H1 (cell line): Measurements from ENCODE around the gene GGTLC2. TPM values are rescaled to one million over a fixed set of nuclear protein-coding genes. Genes with fewer than 3 reads are reported as not detected.

Experiments used
- CTCF ChIA-PET: fragments of 300-600 bp; sonication (Branson Sonifier 250); formaldehyde crosslinking; loops from one replicate; lab custom pipeline; 2021; ENCODE audit not compliant: partially characterized antibody; lab: Charles Lee
- POLR2A ChIA-PET: fragments of 300-600 bp; sonication (Branson Sonifier 250); formaldehyde crosslinking; loops from one replicate; lab custom pipeline; 2021; ENCODE audit warnings: inconsistent platforms; ENCODE audit not compliant: partially characterized antibody; lab: Charles Lee
- DNase-seq, 2 experiments: peaks; one replicate each; pipeline versions ENCODE4 v3.0.0 to v3.0.0-alpha.2; 2010 to 2022; ENCODE audit warnings: low spot score in 2 of 2, low read depth in 1 of 2, mixed read lengths in 1 of 2
- FAIRE-seq: peaks from 2 replicates; lab custom pipeline; 2011; peaks lifted over from hg19 to GRCh38; lab: Jason Lieb, UNC
- H2AFZ ChIP-seq: 2 replicates; pipeline ENCODE4 v1.8.1; 2012; ENCODE audit warnings: low read length, inconsistent platforms
- H2AK5ac ChIP-seq: 2 replicates; pipeline ENCODE4 v1.6.1; 2013; ENCODE audit warnings: low read depth, low read length
- H2BK120ac ChIP-seq: replicated peaks from 2 replicates; pipeline ENCODE3; 2013; ENCODE audit warnings: low read depth, low read length, inconsistent platforms
- H2BK12ac ChIP-seq: 2 replicates; pipeline ENCODE4 v1.6.1; 2013; ENCODE audit warnings: low read depth, low read length
- H2BK15ac ChIP-seq: 2 replicates; pipeline ENCODE4 v1.6.1; 2013; ENCODE audit warnings: low read length
- H2BK20ac ChIP-seq: 2 replicates; pipeline ENCODE4 v1.6.1; 2013; ENCODE audit warnings: low read length
- H2BK5ac ChIP-seq: 2 replicates; pipeline ENCODE4 v1.6.1; 2013; ENCODE audit warnings: low read depth, low read length
- H3K14ac ChIP-seq: 2 replicates; pipeline ENCODE4 v1.6.1; 2013; ENCODE audit warnings: inconsistent platforms; ENCODE audit not compliant: insufficient read length
- H3K18ac ChIP-seq: 2 replicates; pipeline ENCODE4 v1.6.1; 2013; ENCODE audit warnings: low read length; ENCODE audit errors: extremely low read depth
- H3K23ac ChIP-seq: 2 replicates; pipeline ENCODE4 v1.6.1; 2013; ENCODE audit warnings: inconsistent platforms; ENCODE audit not compliant: insufficient read length
- H3K23me2 ChIP-seq: 2 replicates; pipeline ENCODE4 v1.6.1; 2013; ENCODE audit warnings: low read depth, low read length
- H3K27ac ChIP-seq: 2 replicates; pipeline ENCODE4 v1.6.1; 2011; ENCODE audit warnings: low read depth, low read length, inconsistent platforms
- H3K27me3 ChIP-seq, 4 experiments: replicated peaks in 1 of 4; 1 replicate in 1 of 4; 2 replicates in 3 of 4; pipeline versions ENCODE4 v1.6.1 to v1.8.1; 2011 to 2013; ENCODE audit warnings: low read length in 3 of 4, mild to moderate bottlenecking in 3 of 4, inconsistent platforms in 2 of 4, mixed read lengths in 2 of 4, moderate library complexity in 1 of 4; ENCODE audit not compliant: control insufficient read depth in 3 of 4, insufficient read depth in 3 of 4; ENCODE audit errors: extremely low read depth in 1 of 4
- H3K36me3 ChIP-seq, 4 experiments: 2 replicates each; pipeline versions ENCODE4 v1.6.1 to v1.8.1; 2011 to 2013; ENCODE audit warnings: mild to moderate bottlenecking in 4 of 4, low read length in 3 of 4, moderate library complexity in 2 of 4, control low read depth in 1 of 4, inconsistent platforms in 1 of 4; ENCODE audit not compliant: insufficient read depth in 4 of 4, control insufficient read depth in 2 of 4
- H3K4ac ChIP-seq: replicated peaks from 2 replicates; pipeline ENCODE3; 2013; ENCODE audit warnings: low read length, low read depth, mixed read lengths, inconsistent platforms; ENCODE audit not compliant: insufficient read length
- H3K4me1 ChIP-seq, 4 experiments: replicated peaks in 1 of 4; 1 replicate in 1 of 4; 2 replicates in 3 of 4; pipeline versions ENCODE4 v1.6.1 to v1.8.1; 2011 to 2013; ENCODE audit warnings: low read length in 3 of 4, inconsistent platforms in 2 of 4, mixed read lengths in 1 of 4; ENCODE audit not compliant: insufficient read depth in 4 of 4, control insufficient read depth in 3 of 4
- H3K4me2 ChIP-seq, 2 experiments: 2 replicates each; pipeline versions ENCODE4 v1.6.1 to v1.8.1; 2011 to 2013; ENCODE audit warnings: low read depth in 2 of 2, low read length in 2 of 2, control low read depth in 1 of 2, inconsistent platforms in 1 of 2, mild to moderate bottlenecking in 1 of 2; ENCODE audit not compliant: insufficient read depth in 1 of 2
- H3K4me3 ChIP-seq, 4 experiments: fragments of 200-600, 300-600 bp in 1 of 4; sonication (generic), shearing (Covaris generic), sonication (Bioruptor Twin) in 1 of 4; 2 replicates each; pipeline versions ENCODE4 v1.5.1 to v1.8.1; 2011 to 2016; ENCODE audit warnings: low read length in 4 of 4, low read depth in 3 of 4, control low read depth in 2 of 4, inconsistent platforms in 2 of 4, mild to moderate bottlenecking in 2 of 4, mixed read lengths in 1 of 4, moderate library complexity in 1 of 4; ENCODE audit not compliant: insufficient read depth in 2 of 4; ENCODE audit errors: extremely low read depth in 1 of 4
- H3K56ac ChIP-seq: replicated peaks from 2 replicates; pipeline ENCODE3; 2013; ENCODE audit warnings: low read depth, mild to moderate bottlenecking, mixed read lengths, low read length, inconsistent platforms; ENCODE audit not compliant: insufficient read length
- H3K79me1 ChIP-seq: 2 replicates; pipeline ENCODE4 v1.6.1; 2013; ENCODE audit warnings: low read depth, low read length, control low read depth
- H3K79me2 ChIP-seq, 2 experiments: 2 replicates each; pipeline versions ENCODE4 v1.6.1 to v1.8.1; 2012 to 2013; ENCODE audit warnings: low read length in 2 of 2, mild to moderate bottlenecking in 2 of 2, inconsistent platforms in 1 of 2; ENCODE audit not compliant: insufficient read depth in 2 of 2, control insufficient read depth in 1 of 2
- H3K9ac ChIP-seq, 4 experiments: replicated peaks in 1 of 4; 1 replicate in 1 of 4; 2 replicates in 3 of 4; pipeline versions ENCODE4 v1.6.1 to v1.8.1; 2011 to 2013; ENCODE audit warnings: low read depth in 3 of 4, low read length in 3 of 4, control low read depth in 2 of 4, mild to moderate bottlenecking in 2 of 4, moderate library complexity in 2 of 4, inconsistent platforms in 1 of 4; ENCODE audit errors: extremely low read depth in 1 of 4
- H3K9me3 ChIP-seq, 2 experiments: 2 replicates each; pipeline versions ENCODE4 v1.6.1 to v1.8.1; 2012 to 2013; ENCODE audit warnings: mild to moderate bottlenecking in 2 of 2, moderate library complexity in 2 of 2, control low read depth in 1 of 2, inconsistent platforms in 1 of 2, low read depth in 1 of 2, low read length in 1 of 2, mixed read lengths in 1 of 2; ENCODE audit not compliant: insufficient read depth in 2 of 2
- H4K20me1 ChIP-seq, 2 experiments: replicated peaks in 1 of 2; 2 replicates each; pipeline versions ENCODE3 to v1.8.1; 2011 to 2013; ENCODE audit warnings: inconsistent platforms in 2 of 2, low read length in 2 of 2, mild to moderate bottlenecking in 1 of 2; ENCODE audit not compliant: insufficient read depth in 2 of 2, control insufficient read depth in 1 of 2
- H4K5ac ChIP-seq: 2 replicates; pipeline ENCODE4 v1.6.1; 2013; ENCODE audit warnings: low read length, low read depth, mixed read lengths, inconsistent platforms; ENCODE audit not compliant: insufficient read length
- H4K8ac ChIP-seq: 2 replicates; pipeline ENCODE4 v1.8.0; 2013; ENCODE audit warnings: mild to moderate bottlenecking, moderate library complexity, low read length, inconsistent platforms; ENCODE audit not compliant: insufficient read depth; ENCODE audit errors: extremely low read depth
- H4K91ac ChIP-seq: replicated peaks from 2 replicates; pipeline ENCODE3; 2013; ENCODE audit warnings: low read length, mixed read lengths, inconsistent platforms; ENCODE audit not compliant: insufficient read length
- CBX5 ChIP-seq: fragments of 300-800, 300-1000 bp; sonication (generic); IDR thresholded peaks from 2 replicates; pipeline ENCODE4 v1.7.1; 2016; ENCODE audit warnings: antibody characterized with exemption, low read length, low read depth
- CBX8 ChIP-seq: fragments of 300-800, 300-1000 bp; sonication (generic); IDR thresholded peaks from 2 replicates; pipeline ENCODE4 v1.7.1; 2016; ENCODE audit warnings: low read depth, low read length, borderline replicate concordance
- CREB1 ChIP-seq: IDR thresholded peaks from 2 replicates; pipeline ENCODE4 v1.6.1; 2012; ENCODE audit warnings: inconsistent platforms
- EGR1 ChIP-seq: IDR thresholded peaks from 2 replicates; pipeline ENCODE4 v1.6.1; 2011; ENCODE audit warnings: low read depth, low read length, borderline replicate concordance
- EP300 ChIP-seq, 2 experiments: IDR thresholded peaks; 1 replicate in 1 of 2; 2 replicates in 1 of 2; pipeline ENCODE4 v1.6.1; 2011 to 2012; ENCODE audit warnings: low read depth in 2 of 2, low read length in 2 of 2, mild to moderate bottlenecking in 2 of 2, borderline replicate concordance in 1 of 2, inconsistent platforms in 1 of 2, moderate library complexity in 1 of 2
- GABPA ChIP-seq: IDR thresholded peaks from 2 replicates; pipeline ENCODE4 v1.6.1; 2011; ENCODE audit warnings: mild to moderate bottlenecking, low read length, moderate library complexity, borderline replicate concordance; ENCODE audit not compliant: insufficient read depth
- NRF1 ChIP-seq: IDR thresholded peaks from 2 replicates; pipeline ENCODE4 v1.6.1; 2011; ENCODE audit warnings: mild to moderate bottlenecking, low read depth, low read length, improper control_type of control experiment
- POU5F1 ChIP-seq: IDR thresholded peaks from 2 replicates; pipeline ENCODE4 v1.6.1; 2011; ENCODE audit warnings: low read depth, mild to moderate bottlenecking, low read length, moderate library complexity
- RBBP5 ChIP-seq: IDR thresholded peaks from 2 replicates; pipeline ENCODE4 v1.7.1; 2012; ENCODE audit warnings: low read depth, mild to moderate bottlenecking, inconsistent platforms, low read length, moderate library complexity, borderline replicate concordance
- RXRA ChIP-seq: IDR thresholded peaks from 2 replicates; pipeline ENCODE4 v1.6.1; 2011; ENCODE audit warnings: low read depth, mild to moderate bottlenecking, low read length, moderate library complexity; ENCODE audit not compliant: insufficient read depth
- SP1 ChIP-seq: IDR thresholded peaks from 2 replicates; pipeline ENCODE4 v1.6.1; 2011; ENCODE audit warnings: low read depth, low read length
- TAF7 ChIP-seq: optimal IDR thresholded peaks from 2 replicates; pipeline ENCODE3; 2011; ENCODE audit warnings: low read depth, mild to moderate bottlenecking, inconsistent platforms, low read length, moderate library complexity, borderline replicate concordance
- TCF12 ChIP-seq: IDR thresholded peaks from 2 replicates; pipeline ENCODE4 v1.6.1; 2011; ENCODE audit warnings: low read depth, mild to moderate bottlenecking, low read length
- WGBS, 2 experiments: shearing (Covaris generic) in 1 of 2; methylation state at CpG; one replicate each; pipeline versions ENCODE4 v1.1.6 to v1.1.7; 2013 to 2015; ENCODE audit warnings: low lambda C conversion rate in 2 of 2, mixed read lengths in 2 of 2, inconsistent platforms in 1 of 2, low coverage in 1 of 2, missing lambda C conversion rate in 1 of 2; ENCODE audit not compliant: insufficient replicate concordance in 2 of 2, insufficient coverage in 1 of 2, insufficient read length in 1 of 2; ENCODE audit errors: extremely low coverage in 1 of 2, missing lambda C conversion rate in 1 of 2; 5-methylcytosine and 5-hydroxymethylcytosine counted together
- polyA plus RNA-seq, 7 experiments: library from polyadenylated mRNA; depleted of rRNA in 3 of 7; stranded (reverse) in 5 of 7; unstranded in 2 of 7; fragments of >200 nt in 5 of 7; fragments of 200-250 nt in 2 of 7; gene quantifications; 1 replicate in 5 of 7; 2 replicates in 1 of 7; 4 replicates in 1 of 7; pipeline versions ENCODE4 v1.2.1 to v1.2.3, GENCODE V29; 2011 to 2013; ENCODE audit warnings: missing spikeins in 2 of 7, mixed read lengths in 2 of 7
- total RNA-seq: library from RNA; stranded (reverse); fragmentation: NEBNext Ultra II Directional; extraction: Animal tissue kit (Norgen Biotek cat#: 25700); gene quantifications from 2 replicates; pipeline ENCODE4 v1.2.1, GENCODE V29; 2021
- TF ChIP-seq, protein P1 (sequence below): IDR thresholded peaks from 2 replicates; pipeline ENCODE4 v1.6.1; 2012; ENCODE audit warnings: inconsistent platforms

GGTLC2 gene
- total and polyA plus RNA-seq, 2 of the 8 experiments (the other 6 are each of a cell fraction or from before 2014, with no cell fraction given): not detected

DNA sequence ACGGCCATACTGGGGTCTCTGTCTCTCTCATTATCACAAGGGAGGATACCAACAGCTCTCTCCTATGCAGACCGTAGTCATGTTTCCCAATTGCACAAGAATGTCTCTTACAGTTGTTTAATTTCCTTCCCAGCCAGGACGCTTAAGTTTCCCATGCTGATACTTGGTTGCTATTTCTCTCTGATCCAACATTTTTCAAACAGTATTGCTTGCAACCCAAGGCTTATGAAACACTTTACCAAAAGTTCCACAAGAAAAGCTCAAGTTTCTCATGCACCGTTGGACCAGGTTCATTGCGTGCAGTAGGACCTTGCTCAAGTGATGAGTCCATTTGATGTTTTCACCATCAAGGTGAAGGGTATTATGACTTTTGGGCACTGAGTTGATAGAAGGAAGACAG, 46.6 kb downstream of the GGTLC2 start:
- H3K27ac ChIP-seq: no peak overlapping the region
- CTCF ChIA-PET: interaction anchor here (0.8 to 1.3 kb wide), 2 partner anchors 10 to 12 kb away, joined by 3 to 4 read pairs; no protein-coding TSS in a partner anchor
- TF ChIP-seq, protein P1, sequence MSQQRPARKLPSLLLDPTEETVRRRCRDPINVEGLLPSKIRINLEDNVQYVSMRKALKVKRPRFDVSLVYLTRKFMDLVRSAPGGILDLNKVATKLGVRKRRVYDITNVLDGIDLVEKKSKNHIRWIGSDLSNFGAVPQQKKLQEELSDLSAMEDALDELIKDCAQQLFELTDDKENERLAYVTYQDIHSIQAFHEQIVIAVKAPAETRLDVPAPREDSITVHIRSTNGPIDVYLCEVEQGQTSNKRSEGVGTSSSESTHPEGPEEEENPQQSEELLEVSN: no peak
- TF ChIP-seq EGR1 (no peak), RBBP5 (no peak), CREB1 (no peak), RXRA (no peak), POU5F1 (no peak), CBX8 (no peak), SP1 (no peak), TCF12 (no peak), TAF7 (no peak), EP300 (IDR thresholded peaks at IDR 0.05; ENCODE audit: borderline replicate concordance in 1 of 2, low read depth in 2 of 2, low read length in 2 of 2) (no peak), CBX5 (no peak), GABPA (no peak), NRF1 (no peak)

More for the DNA sequence above, 46.6 kb downstream of the GGTLC2 start:
- no peak overlapping the region for H4K5ac ChIP-seq
- H3K4me3 ChIP-seq: no peak overlapping the region
- DNase-seq (no peak), FAIRE-seq (no peak)
- no peak overlapping the region for H3K18ac ChIP-seq
- H2BK20ac ChIP-seq: no peak overlapping the region
- peaks cover 26 to 51% (median 45%) of the 10 kb centered on the region in 4 experiments; a peak in 5 of 7 replicates for H3K27me3 ChIP-seq
- 76% methylated on average over 5 of the region's 5 CpGs; no CpG with 5 or more reads in 1 of the 2 experiments for WGBS, 2 experiments
- peaks cover 24 to 68% of the 10 kb centered on the region in 2 experiments for H3K9me3 ChIP-seq
- no peaks in the 10 kb centered on the region for H3K79me2 ChIP-seq
- no peak overlapping the region for H2BK5ac ChIP-seq
- H3K56ac ChIP-seq: no peak overlapping the region
- H3K9ac ChIP-seq: no peak overlapping the region
- H4K91ac ChIP-seq: no peak overlapping the region
- H3K36me3 ChIP-seq: no peaks in the 10 kb centered on the region
- no peak overlapping the region for H2BK120ac ChIP-seq
- no peak overlapping the region for H3K14ac ChIP-seq
- no peak overlapping the region for H2AFZ ChIP-seq
- H2AK5ac ChIP-seq: no peak overlapping the region
- no peak overlapping the region for H2BK12ac ChIP-seq
- H3K79me1 ChIP-seq: no peaks in the 10 kb centered on the region
- H3K23me2 ChIP-seq: no peaks in the 10 kb centered on the region
- H4K20me1 ChIP-seq: peaks cover 0 to 2% of the 10 kb centered on the region in 2 experiments
- no peak overlapping the region for H3K4ac ChIP-seq
- H3K4me2 ChIP-seq: no peak overlapping the region
- H4K8ac ChIP-seq: no peak overlapping the region
- H2BK15ac ChIP-seq: no peak overlapping the region
- no peaks in the 10 kb centered on the region for H3K4me1 ChIP-seq
- H3K23ac ChIP-seq: no peak overlapping the region
- POLR2A ChIA-PET: no interaction called here
